Measurements from ENCODE around the gene PRAMEF18. TPM values are rescaled to one million over a fixed set of nuclear protein-coding genes. Genes with fewer than 3 reads are reported as not detected.
A peak's percentile ranks its signal among the peaks of the same experiment; 100 is the strongest.
"Not testable (repeated sequence)": the region's sequence is repeated elsewhere in the genome, so short reads cannot be mapped to it uniquely, and the experiment has no call there.

Gene PRAMEF18
- total RNA-seq, 2 experiments from 2014 or later = not detected

GRCh38 chr1:13228343-13228781, 2.4 kb upstream of the PRAMEF18 start:
- Mint-ChIP-seq H3K27me3 (peaks cover 3% of the 10 kb centered on the region), H3K9me3 (no peaks in the 10 kb centered on the region), H3K36me3 (ENCODE audit: low read depth) (no peaks in the 10 kb centered on the region), H3K4me3 (no peak overlapping the region), H3K4me1 (no peaks in the 10 kb centered on the region), H3K27ac (no peak overlapping the region)
- ChIA-PET CTCF (no interaction called here), POLR2A (no interaction called here)
- peak; percentile 50 for DNase-seq

- H3K9me3 Mint-ChIP-seq; H3K4me1 Mint-ChIP-seq; CTCF ChIA-PET; H3K27ac Mint-ChIP-seq; H3K27me3 Mint-ChIP-seq; H3K4me3 Mint-ChIP-seq; POLR2A ChIA-PET; H3K36me3 Mint-ChIP-seq (ENCODE audit: low read depth); DNase-seq: not testable (repeated sequence)
These were observed 1.5 kb upstream of the PRAMEF18 start for GRCh38 chr1:13227271-13228055.

- no peaks in the 10 kb centered on the region for H3K9me3 Mint-ChIP-seq
- H3K36me3 Mint-ChIP-seq (ENCODE audit: low read depth) = no peaks in the 10 kb centered on the region
- H3K4me3 Mint-ChIP-seq = no peak overlapping the region
- ChIA-PET POLR2A (no interaction called here), CTCF (no interaction called here)
- no peak overlapping the region for H3K27ac Mint-ChIP-seq
- DNase-seq = no peak
- H3K4me1 Mint-ChIP-seq = no peaks in the 10 kb centered on the region
- peaks cover 3% of the 10 kb centered on the region for H3K27me3 Mint-ChIP-seq
These were observed 1.4 kb downstream of the PRAMEF18 start for GRCh38 chr1:13224480-13225060.

- H3K36me3 Mint-ChIP-seq (ENCODE audit: low read depth); CTCF ChIA-PET: not testable (repeated sequence)
These were observed 3.2 kb downstream of the PRAMEF18 start for GRCh38 chr1:13222788-13223187.

DNA sequence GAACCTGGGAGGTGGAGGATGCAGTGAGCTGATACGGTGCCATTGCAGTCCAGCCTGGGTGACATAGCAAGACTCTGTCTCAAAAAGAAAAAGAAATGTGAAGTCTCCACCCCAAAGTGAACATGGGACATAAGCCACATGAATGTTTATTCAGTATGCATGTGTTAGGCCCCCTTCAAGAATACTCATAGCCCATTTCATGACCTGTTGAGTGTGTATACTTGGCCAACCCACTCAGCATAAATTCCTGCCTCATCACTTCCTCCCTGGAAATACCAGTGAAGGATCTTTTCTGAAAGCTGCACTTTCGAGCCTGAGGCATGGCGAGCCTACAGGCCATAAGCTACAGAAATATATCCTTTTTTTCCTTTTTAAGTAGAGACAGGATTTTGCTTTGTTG, 6.8 kb downstream of the PRAMEF18 start:
- H3K27me3 Mint-ChIP-seq; POLR2A ChIA-PET; H3K36me3 Mint-ChIP-seq (ENCODE audit: low read depth); DNase-seq; CTCF ChIA-PET; H3K27ac Mint-ChIP-seq; H3K4me3 Mint-ChIP-seq; H3K9me3 Mint-ChIP-seq; H3K4me1 Mint-ChIP-seq: not testable (repeated sequence)

More at GRCh38 chr1:13222788-13223187, 3.2 kb downstream of the PRAMEF18 start:
- DNase-seq, H3K27ac Mint-ChIP-seq, H3K4me3 Mint-ChIP-seq, POLR2A ChIA-PET, H3K4me1 Mint-ChIP-seq, H3K27me3 Mint-ChIP-seq, H3K9me3 Mint-ChIP-seq: not testable (repeated sequence)

DNA sequence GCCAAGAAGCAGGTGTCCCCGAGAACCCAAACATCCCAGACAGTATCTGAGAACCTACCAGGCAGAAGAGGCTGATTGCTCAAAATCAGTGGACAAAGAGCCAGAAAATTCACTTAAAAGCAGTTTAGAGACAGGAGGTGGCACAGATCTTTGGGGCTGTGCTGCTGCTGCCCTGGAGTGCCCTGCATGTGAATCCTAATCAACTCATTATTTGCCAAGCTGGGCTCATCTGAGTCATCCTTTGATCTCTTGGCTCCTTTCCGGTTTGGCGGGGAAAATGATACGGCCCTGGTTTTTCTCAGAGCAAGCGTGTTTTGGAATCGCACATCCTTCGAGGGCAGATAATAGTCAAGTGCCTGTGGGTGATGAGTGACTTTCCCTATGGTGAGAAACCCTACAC, 9.3 kb downstream of the PRAMEF18 start:
- H3K27me3 Mint-ChIP-seq; H3K27ac Mint-ChIP-seq; H3K9me3 Mint-ChIP-seq; H3K4me1 Mint-ChIP-seq; DNase-seq; H3K4me3 Mint-ChIP-seq; H3K36me3 Mint-ChIP-seq (ENCODE audit: low read depth); CTCF ChIA-PET; POLR2A ChIA-PET: not testable (repeated sequence)

GRCh38 chr1:13208712-13209111, 17.2 kb downstream of the PRAMEF18 start:
- H3K9me3 Mint-ChIP-seq, CTCF ChIA-PET, POLR2A ChIA-PET: not testable (repeated sequence)

DNA sequence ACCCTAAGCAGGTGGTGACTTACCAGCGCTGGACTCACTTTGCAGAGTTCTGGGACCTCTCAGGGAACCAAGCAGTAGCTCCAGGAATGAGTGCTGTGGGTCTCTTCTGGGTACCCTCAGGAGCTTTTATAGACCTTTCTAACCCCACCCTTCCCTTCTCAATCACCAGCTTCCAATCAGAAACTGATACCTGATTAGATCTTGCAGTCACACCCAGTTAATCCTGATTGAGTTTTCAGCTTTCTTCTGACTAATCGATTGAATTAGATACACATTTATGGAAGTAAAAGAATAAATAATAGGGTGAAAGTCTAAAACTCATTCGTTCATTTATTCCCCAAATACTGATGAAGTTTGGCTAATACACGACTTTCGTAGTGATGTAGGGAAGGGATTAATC, 24.6 kb downstream of the PRAMEF18 start, which contains the start of gene PRAMEF13:
PRAMEF13 (minus strand) TSS at position 101 of the 400 bp plus-strand sequence. CDS start 1,820 bp downstream, outside the sequence.
- CTCF ChIA-PET; DNase-seq; POLR2A ChIA-PET; H3K4me1 Mint-ChIP-seq; H3K4me3 Mint-ChIP-seq; H3K36me3 Mint-ChIP-seq (ENCODE audit: low read depth); H3K27ac Mint-ChIP-seq; H3K27me3 Mint-ChIP-seq; H3K9me3 Mint-ChIP-seq: not testable (repeated sequence)

More at GRCh38 chr1:13208712-13209111, 17.2 kb downstream of the PRAMEF18 start:
- H3K27me3 Mint-ChIP-seq; H3K4me3 Mint-ChIP-seq; H3K4me1 Mint-ChIP-seq; H3K27ac Mint-ChIP-seq; DNase-seq; H3K36me3 Mint-ChIP-seq (ENCODE audit: low read depth): not testable (repeated sequence)

Other genes starting within 250 kb of the PRAMEF18 start
- gene PRAMEF27, start 169.6 kb downstream of the PRAMEF18 start, total RNA-seq = not detected
- not detected for gene HNRNPCL3, start 165.4 kb downstream of the PRAMEF18 start, total RNA-seq
- not detected for gene PRAMEF25, start 155.4 kb downstream of the PRAMEF18 start, total RNA-seq
- gene HNRNPCL2, start 109.3 kb downstream of the PRAMEF18 start, total RNA-seq = not detected
- gene PRAMEF26, start 70.1 kb downstream of the PRAMEF18 start, total RNA-seq = not detected
- not detected for gene HNRNPCL4, start 60.5 kb downstream of the PRAMEF18 start, total RNA-seq
- not detected for gene PRAMEF9, start 54.3 kb downstream of the PRAMEF18 start, total RNA-seq
- gene PRAMEF13, start 24.7 kb downstream of the PRAMEF18 start, total RNA-seq = not detected
- gene PRAMEF5, start 28.0 kb upstream of the PRAMEF18 start, total RNA-seq = not detected
- not detected for gene PRAMEF8, start 59.0 kb upstream of the PRAMEF18 start, total RNA-seq
- not detected for gene PRAMEF33, start 77.4 kb upstream of the PRAMEF18 start, total RNA-seq
- not detected for gene PRAMEF15, start 89.4 kb upstream of the PRAMEF18 start, total RNA-seq
- not detected for gene PRAMEF14, start 121.0 kb upstream of the PRAMEF18 start, total RNA-seq
- not detected for gene PRAMEF19, start 145.8 kb upstream of the PRAMEF18 start, total RNA-seq
- gene PRAMEF17, start 163.5 kb upstream of the PRAMEF18 start, total RNA-seq = not detected
- not detected for gene PRAMEF20, start 184.3 kb upstream of the PRAMEF18 start, total RNA-seq

All from activated CD4-positive, alpha-beta memory T cell treated with anti-CD3 and anti-CD28 coated beads, Interleukin-2, amount 10 ng/mL, durations not matched to agents 7 days and 5 days (primary cell).